Osteoblast (primary cell): ENCODE data around the gene FGF10. TPM values are rescaled to one million over a fixed set of nuclear protein-coding genes. Genes with fewer than 3 reads are reported as not detected.

Source experiments
- DNase-seq: peaks from one replicate; pipeline ENCODE4 v3.0.0; 2011; ENCODE audit warnings: low spot score, mixed read lengths; ENCODE audit not compliant: insufficient read length; ENCODE audit errors: missing footprints
- H2AFZ ChIP-seq: 2 replicates; pipeline ENCODE4 v1.6.0; 2011; ENCODE audit warnings: mild to moderate bottlenecking, low read length
- H3K27ac ChIP-seq: 2 replicates; pipeline ENCODE4 v1.5.1; 2011; ENCODE audit warnings: mild to moderate bottlenecking, low read depth, low read length, moderate library complexity
- H3K27me3 ChIP-seq: 2 replicates; pipeline ENCODE4 v1.6.0; 2012; ENCODE audit warnings: mild to moderate bottlenecking, control low read depth, inconsistent platforms, low read length, moderate library complexity; ENCODE audit not compliant: insufficient read depth
- H3K36me3 ChIP-seq: 2 replicates; pipeline ENCODE4 v1.5.1; 2011; ENCODE audit warnings: mild to moderate bottlenecking, low read length, control low read depth, moderate library complexity; ENCODE audit not compliant: insufficient read depth
- H3K4me1 ChIP-seq: 2 replicates; pipeline ENCODE4 v1.5.1; 2011; ENCODE audit warnings: mild to moderate bottlenecking, low read length, control low read depth, moderate library complexity; ENCODE audit not compliant: insufficient read depth
- H3K4me2 ChIP-seq: 2 replicates; pipeline ENCODE4 v1.6.0; 2011; ENCODE audit warnings: mild to moderate bottlenecking, low read length; ENCODE audit not compliant: insufficient read depth
- H3K4me3 ChIP-seq: fragments of 200-600 bp; sonication (generic); 3 replicates; pipeline ENCODE4 v1.5.1; 2012; ENCODE audit warnings: mild to moderate bottlenecking, low read length, inconsistent platforms; ENCODE audit not compliant: insufficient read depth
- H3K79me2 ChIP-seq: 2 replicates; pipeline ENCODE4 v1.6.0; 2012; ENCODE audit warnings: mild to moderate bottlenecking, low read length, control low read depth, inconsistent platforms; ENCODE audit not compliant: insufficient read depth
- H3K9me3 ChIP-seq: 2 replicates; pipeline ENCODE4 v1.5.1; 2011; ENCODE audit warnings: low read depth, low read length, control low read depth
- H4K20me1 ChIP-seq: 2 replicates; pipeline ENCODE4 v1.6.0; 2012; ENCODE audit warnings: mild to moderate bottlenecking, low read length, control low read depth; ENCODE audit not compliant: insufficient read depth
- CTCF ChIP-seq: IDR thresholded peaks from 2 replicates; pipeline ENCODE4 v1.5.1; 2011; ENCODE audit warnings: mild to moderate bottlenecking, low read depth, low read length, moderate library complexity; ENCODE audit errors: extremely low read depth
- total RNA-seq: library from RNA; depleted of rRNA; stranded (reverse); fragments of >200 nt; gene quantifications from 2 replicates; pipeline ENCODE4 v1.2.3, GENCODE V29; 2012

Gene FGF10
- total RNA-seq, 1 donor: 1.4 TPM

- TF ChIP-seq CTCF: no peak
- Histone ChIP-seq H3K27ac (no peak overlapping the region), H3K4me3 (no peak overlapping the region), H4K20me1 (no peaks in the 10 kb centered on the region), H2AFZ (no peak overlapping the region), H3K79me2 (no peaks in the 10 kb centered on the region), H3K9me3 (no peaks in the 10 kb centered on the region), H3K27me3 (no peaks in the 10 kb centered on the region), H3K36me3 (no peaks in the 10 kb centered on the region), H3K4me1 (no peaks in the 10 kb centered on the region), H3K4me2 (no peak overlapping the region)
- DNase-seq: no peak
Observed at GRCh38 chr5:44361342-44362001, 27.7 kb downstream of the FGF10 start.

- H3K27ac ChIP-seq: no peak overlapping the region
- H3K36me3 ChIP-seq: no peaks in the 10 kb centered on the region
- no peaks in the 10 kb centered on the region for H4K20me1 ChIP-seq
- no peak overlapping the region for H2AFZ ChIP-seq
- no peak overlapping the region for H3K4me3 ChIP-seq
- DNase-seq: no peak
- H3K79me2 ChIP-seq: no peaks in the 10 kb centered on the region
- no peaks in the 10 kb centered on the region for H3K27me3 ChIP-seq
- no peaks in the 10 kb centered on the region for H3K4me1 ChIP-seq
- H3K9me3 ChIP-seq: no peaks in the 10 kb centered on the region
- no peak overlapping the region for H3K4me2 ChIP-seq
- no peak for TF ChIP-seq CTCF
Observed at GRCh38 chr5:44360919-44361318, 28.3 kb downstream of the FGF10 start.

- no peak overlapping the region for H2AFZ ChIP-seq
- no peak overlapping the region for H3K4me3 ChIP-seq
- H3K36me3 ChIP-seq: no peaks in the 10 kb centered on the region
- TF ChIP-seq CTCF: no peak
- H3K27ac ChIP-seq: no peak overlapping the region
- H3K9me3 ChIP-seq: no peaks in the 10 kb centered on the region
- no peaks in the 10 kb centered on the region for H3K4me1 ChIP-seq
- H3K79me2 ChIP-seq: no peaks in the 10 kb centered on the region
- no peaks in the 10 kb centered on the region for H4K20me1 ChIP-seq
- no peaks in the 10 kb centered on the region for H3K27me3 ChIP-seq
- no peak overlapping the region for H3K4me2 ChIP-seq
- DNase-seq: no peak
Observed at GRCh38 chr5:44358421-44358820, 30.8 kb downstream of the FGF10 start.

- H3K4me1 ChIP-seq: no peaks in the 10 kb centered on the region
- H4K20me1 ChIP-seq: no peaks in the 10 kb centered on the region
- no peaks in the 10 kb centered on the region for H3K79me2 ChIP-seq
- H3K9me3 ChIP-seq: no peaks in the 10 kb centered on the region
- TF ChIP-seq CTCF: no peak
- DNase-seq: no peak
- H3K27me3 ChIP-seq: no peaks in the 10 kb centered on the region
- H3K4me2 ChIP-seq: no peak overlapping the region
- H3K36me3 ChIP-seq: no peaks in the 10 kb centered on the region
- no peak overlapping the region for H3K4me3 ChIP-seq
- H3K27ac ChIP-seq: no peak overlapping the region
- H2AFZ ChIP-seq: no peak overlapping the region
Observed at GRCh38 chr5:44356231-44356630, 33.0 kb downstream of the FGF10 start.
